ENCODE data around the gene TAAR9.

Gene TAAR9

GRCh38 chr6:132494954-132495353 is 43.1 kb upstream of the TAAR9 start:
- TF ChIP-seq CTCF (IDR thresholded peaks at IDR 0.05; ENCODE audit: low read depth, low read length, missing control alignments), result no peak
- H3K4me3 ChIP-seq (ENCODE audit: low read depth, low read length), result no peak overlapping the region
- in situ Hi-C loops (cut with HindIII; ENCODE audit: low sequenced_read_pairs), result no loop called here
- DNase-seq (ENCODE audit: low read depth), result no peak

GRCh38 chr6:132495604-132496079 is 42.4 kb upstream of the TAAR9 start:
- no peak overlapping the region for H3K4me3 ChIP-seq (ENCODE audit: low read depth, low read length)
- TF ChIP-seq CTCF (IDR thresholded peaks at IDR 0.05; ENCODE audit: low read depth, low read length, missing control alignments), result no peak
- in situ Hi-C loops (cut with HindIII; ENCODE audit: low sequenced_read_pairs), result no loop called here
- DNase-seq (ENCODE audit: low read depth), result no peak

- DNase-seq (ENCODE audit: low read depth), result no peak
- H3K4me3 ChIP-seq (ENCODE audit: low read depth, low read length), result no peak overlapping the region
- in situ Hi-C loops (cut with HindIII; ENCODE audit: low sequenced_read_pairs), result no loop called here
- TF ChIP-seq CTCF (IDR thresholded peaks at IDR 0.05; ENCODE audit: low read depth, low read length, missing control alignments), result no peak
These were observed 41.4 kb upstream of the TAAR9 start for GRCh38 chr6:132496519-132497180.

GRCh38 chr6:132498638-132499037 is 39.4 kb upstream of the TAAR9 start:
- H3K4me3 ChIP-seq (ENCODE audit: low read depth, low read length), result no peak overlapping the region
- TF ChIP-seq CTCF (IDR thresholded peaks at IDR 0.05; ENCODE audit: low read depth, low read length, missing control alignments), result no peak
- no peak for DNase-seq (ENCODE audit: low read depth)
- in situ Hi-C loops (cut with HindIII; ENCODE audit: low sequenced_read_pairs), result no loop called here

- in situ Hi-C loops (cut with HindIII; ENCODE audit: low sequenced_read_pairs), result no loop called here
- no peak overlapping the region for H3K4me3 ChIP-seq (ENCODE audit: low read depth, low read length)
- TF ChIP-seq CTCF (IDR thresholded peaks at IDR 0.05; ENCODE audit: low read depth, low read length, missing control alignments), result no peak
- no peak for DNase-seq (ENCODE audit: low read depth)
These were observed 38.3 kb upstream of the TAAR9 start for GRCh38 chr6:132499757-132500156.

- in situ Hi-C loops (cut with HindIII; ENCODE audit: low sequenced_read_pairs), result no loop called here
- H3K4me3 ChIP-seq (ENCODE audit: low read depth, low read length), result no peak overlapping the region
- no peak for DNase-seq (ENCODE audit: low read depth)
- TF ChIP-seq CTCF (IDR thresholded peaks at IDR 0.05; ENCODE audit: low read depth, low read length, missing control alignments), result no peak
These were observed 33.3 kb upstream of the TAAR9 start for GRCh38 chr6:132504757-132505156.

All from astrocyte of the cerebellum (primary cell).